ENCODE measurements around the gene COL6A5. TPM values are rescaled to one million over a fixed set of nuclear protein-coding genes. Genes with fewer than 3 reads are reported as not detected.

COL6A5 gene
- total and polyA plus RNA-seq, 3 experiments from 2014 or later = not detected

Other genes starting within 250 kb of the COL6A5 start
- gene COL6A6, start 171.5 kb downstream of the COL6A5 start, total RNA-seq = not detected
- not detected for gene COL6A6, start 171.5 kb downstream of the COL6A5 start, polyA plus RNA-seq

Measured in CD8-positive, alpha-beta memory T cell (primary cell).